GM10266 (cell line): Measurements from ENCODE around the gene FBXO39.
"Not testable (repeated sequence)": the region's sequence is repeated elsewhere in the genome, so short reads cannot be mapped to it uniquely, and the experiment has no call there.

ENCODE experiments used
- DNase-seq: peaks from one replicate; pipeline ENCODE4 v3.0.0; 2012; ENCODE audit errors: extremely low spot score
- TF ChIP-seq, protein P1 (sequence below): IDR thresholded peaks from 2 replicates; pipeline ENCODE4 v1.5.1; 2012; ENCODE audit warnings: mild to moderate bottlenecking, low read depth; ENCODE audit not compliant: control insufficient read depth, insufficient read depth; ENCODE audit errors: missing control alignments

The FBXO39 gene

GRCh38 chr17:6775871-6776405 is at the start of gene FBXO39:
TSS of gene FBXO39 (plus strand) at chr17:6776215. CDS start at chr17:6779869, 3,654 bp downstream.
- no peak for DNase-seq
- TF ChIP-seq, protein P1, sequence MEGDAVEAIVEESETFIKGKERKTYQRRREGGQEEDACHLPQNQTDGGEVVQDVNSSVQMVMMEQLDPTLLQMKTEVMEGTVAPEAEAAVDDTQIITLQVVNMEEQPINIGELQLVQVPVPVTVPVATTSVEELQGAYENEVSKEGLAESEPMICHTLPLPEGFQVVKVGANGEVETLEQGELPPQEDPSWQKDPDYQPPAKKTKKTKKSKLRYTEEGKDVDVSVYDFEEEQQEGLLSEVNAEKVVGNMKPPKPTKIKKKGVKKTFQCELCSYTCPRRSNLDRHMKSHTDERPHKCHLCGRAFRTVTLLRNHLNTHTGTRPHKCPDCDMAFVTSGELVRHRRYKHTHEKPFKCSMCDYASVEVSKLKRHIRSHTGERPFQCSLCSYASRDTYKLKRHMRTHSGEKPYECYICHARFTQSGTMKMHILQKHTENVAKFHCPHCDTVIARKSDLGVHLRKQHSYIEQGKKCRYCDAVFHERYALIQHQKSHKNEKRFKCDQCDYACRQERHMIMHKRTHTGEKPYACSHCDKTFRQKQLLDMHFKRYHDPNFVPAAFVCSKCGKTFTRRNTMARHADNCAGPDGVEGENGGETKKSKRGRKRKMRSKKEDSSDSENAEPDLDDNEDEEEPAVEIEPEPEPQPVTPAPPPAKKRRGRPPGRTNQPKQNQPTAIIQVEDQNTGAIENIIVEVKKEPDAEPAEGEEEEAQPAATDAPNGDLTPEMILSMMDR, result no peak

- TF ChIP-seq, protein P1, result no peak
- no peak for DNase-seq
These were observed 46.5 kb upstream of the FBXO39 start for GRCh38 chr17:6729531-6729930.

DNA sequence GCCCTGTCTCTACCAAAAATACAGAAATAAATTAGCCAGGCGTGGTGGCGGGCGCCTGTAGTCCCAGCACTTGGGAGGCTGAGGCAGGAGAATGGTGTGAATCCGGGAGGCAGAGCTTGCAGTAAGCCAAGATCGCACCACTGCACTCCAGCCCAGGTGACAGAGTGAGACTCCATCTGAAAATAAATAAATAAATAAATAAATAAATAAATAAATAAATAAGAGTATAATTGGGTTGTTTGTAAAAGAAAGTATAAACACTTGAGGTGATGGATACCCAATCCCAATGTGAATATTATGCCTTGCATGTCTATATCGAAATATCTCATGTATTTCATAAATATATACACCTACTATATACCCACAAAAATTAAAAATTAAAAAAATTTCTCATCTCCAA is 29.4 kb upstream of the FBXO39 start:
- not testable (repeated sequence) for DNase-seq

DNA sequence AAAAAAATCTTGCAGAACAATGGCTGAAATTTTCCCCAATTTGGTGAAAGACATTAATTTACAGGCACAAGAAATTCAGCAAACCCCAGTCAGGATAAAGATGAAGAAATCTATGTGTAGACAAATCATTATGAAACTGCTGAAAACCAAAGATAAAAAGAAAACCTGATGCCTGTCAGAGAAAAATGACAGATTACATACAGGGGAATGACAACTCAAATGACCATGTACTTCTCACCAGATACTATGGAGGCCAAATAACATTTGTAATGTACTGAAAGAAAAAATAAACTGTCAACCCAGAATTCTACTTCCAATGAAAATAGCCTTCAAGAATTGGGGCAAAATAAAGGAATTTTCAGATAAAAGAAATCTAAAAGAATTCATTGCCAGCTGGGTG is 27.4 kb upstream of the FBXO39 start:
- no peak for DNase-seq
- TF ChIP-seq, protein P1, result no peak

DNA sequence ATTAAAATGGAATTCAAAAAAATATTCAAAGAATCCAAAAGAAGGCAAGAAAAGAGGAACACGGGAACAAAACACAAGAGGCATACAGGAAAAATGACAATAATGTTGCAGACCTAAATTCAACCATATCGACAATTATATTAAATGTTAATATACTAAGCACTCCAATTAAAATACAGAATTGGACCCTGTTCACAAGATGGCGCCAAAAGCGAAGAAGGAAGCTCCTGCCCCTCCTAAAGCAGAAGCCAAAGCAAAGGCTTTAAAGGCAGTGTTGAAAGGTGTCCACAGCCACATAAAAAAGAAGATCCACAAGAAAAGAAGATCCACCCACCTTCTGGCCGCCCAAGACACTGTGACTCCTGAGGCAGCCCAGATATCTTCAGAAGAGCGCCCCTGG is 26.5 kb upstream of the FBXO39 start:
- no peak for DNase-seq
- TF ChIP-seq, protein P1, result peak; percentile 16

- TF ChIP-seq, protein P1, result no peak
- DNase-seq, result no peak
These were observed 23.7 kb upstream of the FBXO39 start for GRCh38 chr17:6752068-6752909.

DNA sequence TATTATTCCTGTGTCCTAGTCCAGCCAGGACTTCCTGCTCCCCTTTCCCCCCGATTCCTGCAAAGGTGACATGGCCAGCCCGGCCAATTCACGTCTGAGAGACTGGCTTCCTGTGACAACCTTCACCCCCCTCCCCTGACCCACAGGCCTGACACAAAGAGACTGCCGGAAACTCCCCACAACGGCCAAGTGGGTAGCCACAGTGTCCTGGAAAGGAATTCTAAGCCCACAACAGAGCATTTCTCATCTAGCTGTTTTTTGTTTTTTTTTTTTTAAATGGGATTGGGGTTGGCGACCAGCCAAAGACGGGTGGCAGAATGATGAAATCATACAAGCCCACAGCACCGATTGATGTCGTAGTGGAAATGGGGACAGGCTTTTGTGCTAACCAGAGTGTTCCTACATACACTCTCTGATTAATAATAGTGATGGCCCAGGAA is 23.0 kb upstream of the FBXO39 start:
- no peak for DNase-seq
- TF ChIP-seq, protein P1, result no peak
